ENCODE data around the gene BACH2.
A peak's percentile ranks its signal among the peaks of the same experiment; 100 is the strongest.

BACH2 gene

DNA sequence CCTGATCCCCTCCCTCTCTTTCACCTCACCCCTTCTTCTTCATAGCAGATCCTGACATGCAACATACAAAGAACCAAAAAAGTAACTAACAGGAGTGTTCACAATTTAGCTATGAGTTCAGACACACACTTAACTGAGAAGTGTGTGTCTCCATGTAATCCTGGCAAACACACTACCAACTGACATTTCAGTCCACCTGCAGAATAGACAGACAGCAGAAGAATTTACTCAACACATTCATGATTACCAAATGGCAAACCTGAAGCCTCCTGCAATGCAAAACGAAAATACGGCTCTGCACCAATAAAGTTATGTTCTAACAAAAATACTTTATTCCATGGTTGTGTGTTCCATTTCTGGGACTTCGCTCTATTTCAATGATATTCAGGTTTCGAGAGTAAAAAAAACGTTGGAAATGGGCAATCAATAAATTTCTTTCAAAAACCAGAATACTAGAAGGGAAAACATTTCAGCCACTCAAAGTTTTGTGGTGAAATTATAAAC, 2.6 kb downstream of the BACH2 start:
- peaks cover 19% of the 10 kb centered on the region for H3K36me3 Mint-ChIP-seq (ENCODE audit: low read depth)
- peaks cover 6% of the 10 kb centered on the region for H3K9me3 Mint-ChIP-seq
- H3K27ac Mint-ChIP-seq = no peak overlapping the region
- H3K27me3 Mint-ChIP-seq (ENCODE audit: low read depth, poor library complexity) = peaks cover 19% of the 10 kb centered on the region
- H3K4me3 Mint-ChIP-seq = peak overlapping the region; percentile 88
- DNase-seq = no peak
- TF ChIP-seq, protein P1, sequence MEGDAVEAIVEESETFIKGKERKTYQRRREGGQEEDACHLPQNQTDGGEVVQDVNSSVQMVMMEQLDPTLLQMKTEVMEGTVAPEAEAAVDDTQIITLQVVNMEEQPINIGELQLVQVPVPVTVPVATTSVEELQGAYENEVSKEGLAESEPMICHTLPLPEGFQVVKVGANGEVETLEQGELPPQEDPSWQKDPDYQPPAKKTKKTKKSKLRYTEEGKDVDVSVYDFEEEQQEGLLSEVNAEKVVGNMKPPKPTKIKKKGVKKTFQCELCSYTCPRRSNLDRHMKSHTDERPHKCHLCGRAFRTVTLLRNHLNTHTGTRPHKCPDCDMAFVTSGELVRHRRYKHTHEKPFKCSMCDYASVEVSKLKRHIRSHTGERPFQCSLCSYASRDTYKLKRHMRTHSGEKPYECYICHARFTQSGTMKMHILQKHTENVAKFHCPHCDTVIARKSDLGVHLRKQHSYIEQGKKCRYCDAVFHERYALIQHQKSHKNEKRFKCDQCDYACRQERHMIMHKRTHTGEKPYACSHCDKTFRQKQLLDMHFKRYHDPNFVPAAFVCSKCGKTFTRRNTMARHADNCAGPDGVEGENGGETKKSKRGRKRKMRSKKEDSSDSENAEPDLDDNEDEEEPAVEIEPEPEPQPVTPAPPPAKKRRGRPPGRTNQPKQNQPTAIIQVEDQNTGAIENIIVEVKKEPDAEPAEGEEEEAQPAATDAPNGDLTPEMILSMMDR (IDR thresholded peaks at IDR 0.05) = no peak
- H3K4me1 Mint-ChIP-seq = peaks cover 56% of the 10 kb centered on the region

GRCh38 chr6:90293319-90293953, 3.2 kb downstream of the BACH2 start:
- no peak overlapping the region for H3K27ac Mint-ChIP-seq
- DNase-seq = no peak
- H3K9me3 Mint-ChIP-seq = peaks cover 12% of the 10 kb centered on the region
- TF ChIP-seq, protein P1 (IDR thresholded peaks at IDR 0.05) = no peak
- peaks cover 26% of the 10 kb centered on the region for H3K36me3 Mint-ChIP-seq (ENCODE audit: low read depth)
- H3K27me3 Mint-ChIP-seq (ENCODE audit: low read depth, poor library complexity) = peaks cover 19% of the 10 kb centered on the region
- peaks cover 52% of the 10 kb centered on the region for H3K4me1 Mint-ChIP-seq
- peak overlapping the region; percentile 22 for H3K4me3 Mint-ChIP-seq

DNA sequence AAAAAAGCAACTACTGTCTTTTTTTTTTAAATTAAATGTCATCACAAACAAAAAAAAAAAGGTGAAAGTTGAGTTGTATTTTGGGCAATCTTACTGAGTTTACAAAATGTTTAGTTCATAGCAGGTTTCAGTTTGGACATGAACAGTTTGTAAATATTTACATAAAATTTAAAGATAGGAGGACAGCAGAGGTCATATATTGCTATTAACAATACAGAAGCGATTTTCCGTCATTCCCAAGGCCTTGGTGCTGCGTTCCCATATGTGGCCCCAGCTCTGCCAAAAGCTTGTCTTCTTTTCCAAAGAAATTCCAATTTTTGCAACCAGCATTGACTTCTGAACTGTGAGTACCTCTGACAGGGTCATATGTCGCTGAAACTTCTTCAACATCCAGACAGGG, 5.1 kb downstream of the BACH2 start:
- no peak for DNase-seq
- TF ChIP-seq, protein P1 (IDR thresholded peaks at IDR 0.05) = no peak
- peaks cover 30% of the 10 kb centered on the region for H3K9me3 Mint-ChIP-seq
- H3K4me1 Mint-ChIP-seq = peaks cover 50% of the 10 kb centered on the region
- no peak overlapping the region for H3K4me3 Mint-ChIP-seq
- H3K27ac Mint-ChIP-seq = no peak overlapping the region
- peaks cover 42% of the 10 kb centered on the region for H3K36me3 Mint-ChIP-seq (ENCODE audit: low read depth)
- peaks cover 19% of the 10 kb centered on the region for H3K27me3 Mint-ChIP-seq (ENCODE audit: low read depth, poor library complexity)

DNA sequence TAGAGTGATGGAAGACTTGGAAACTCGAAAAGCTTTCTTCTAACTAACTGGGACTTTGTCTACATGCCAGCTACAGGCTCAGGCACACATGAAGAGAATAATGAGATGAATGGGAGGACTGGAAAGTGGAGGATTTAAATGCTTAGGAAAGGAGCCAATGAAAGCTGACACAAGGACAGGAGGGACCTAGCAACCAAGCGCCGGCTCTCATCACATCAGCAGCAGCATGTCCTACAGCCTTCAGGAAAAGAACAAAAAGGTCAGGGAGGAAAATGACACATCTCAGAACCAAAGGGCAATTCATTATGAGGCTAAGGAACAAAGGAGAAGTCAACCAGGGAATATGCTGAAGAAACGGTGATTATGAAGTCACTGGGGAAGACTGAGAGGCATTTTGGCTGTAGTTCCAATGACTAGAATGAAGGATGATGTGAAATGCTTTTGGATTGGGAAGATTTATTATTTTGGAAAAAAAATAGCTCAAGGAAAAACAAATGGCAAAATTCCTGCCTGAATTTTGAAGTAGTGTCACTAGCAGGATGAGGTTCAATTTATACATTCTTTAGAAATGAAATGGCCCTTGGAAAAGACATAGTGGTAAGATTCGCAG, 5.7 kb downstream of the BACH2 start:
- Mint-ChIP-seq H3K36me3 (ENCODE audit: low read depth) (peaks cover 43% of the 10 kb centered on the region), H3K4me1 (peaks cover 56% of the 10 kb centered on the region), H3K4me3 (no peak overlapping the region), H3K27ac (no peak overlapping the region), H3K9me3 (peaks cover 31% of the 10 kb centered on the region), H3K27me3 (ENCODE audit: low read depth, poor library complexity) (peaks cover 19% of the 10 kb centered on the region)
- DNase-seq = no peak
- TF ChIP-seq, protein P1 (IDR thresholded peaks at IDR 0.05) = no peak

- Mint-ChIP-seq H3K27ac (no peak overlapping the region), H3K27me3 (ENCODE audit: low read depth, poor library complexity) (peaks cover 19% of the 10 kb centered on the region), H3K4me3 (no peak overlapping the region), H3K9me3 (peaks cover 31% of the 10 kb centered on the region), H3K4me1 (peaks cover 67% of the 10 kb centered on the region), H3K36me3 (ENCODE audit: low read depth) (peaks cover 43% of the 10 kb centered on the region)
- TF ChIP-seq, protein P1 (IDR thresholded peaks at IDR 0.05) = no peak
- no peak for DNase-seq
Measured at GRCh38 chr6:90289902-90290301, 6.7 kb downstream of the BACH2 start.

GRCh38 chr6:90288404-90288803, 8.2 kb downstream of the BACH2 start:
- Mint-ChIP-seq H3K4me1 (peaks cover 62% of the 10 kb centered on the region), H3K9me3 (peaks cover 31% of the 10 kb centered on the region), H3K27ac (no peak overlapping the region), H3K4me3 (no peak overlapping the region), H3K36me3 (ENCODE audit: low read depth) (peaks cover 43% of the 10 kb centered on the region), H3K27me3 (ENCODE audit: low read depth, poor library complexity) (peaks cover 5% of the 10 kb centered on the region)
- DNase-seq = no peak
- TF ChIP-seq, protein P1 (IDR thresholded peaks at IDR 0.05) = no peak

Measured in nephron progenitor cell (in vitro differentiated cells).